Right lobe of liver (tissue), 6 donors: Measurements from ENCODE around the gene MYNN. TPM values are rescaled to one million over a fixed set of nuclear protein-coding genes. Genes with fewer than 3 reads are reported as not detected.

Source experiments
- ATAC-seq, 4 donors: fragments of 200-7000 bp; cut with Tn5 transposase; one replicate each; pipeline ENCODE4 v1.9.1; 2020; ENCODE audit warnings: mild to moderate bottlenecking in 4 of 4, moderate library complexity in 4 of 4
- DNase-seq, 3 donors: peaks; one replicate each; pipeline ENCODE4 v3.0.0-alpha.2; 2020
- H3K27ac ChIP-seq, 3 donors: fragments of 200-600 bp; one replicate each; pipeline ENCODE4 v1.8.0; 2022
- H3K27me3 ChIP-seq, 2 donors: fragments of 200-600 bp; one replicate each; pipeline ENCODE4 v1.8.0; 2022
- H3K36me3 ChIP-seq, 4 donors: fragments of 200-600 bp; sonication (generic) in 1 of 4; one replicate each; pipeline versions ENCODE4 v1.5.1 to v1.8.0; 2017 to 2022; ENCODE audit warnings: control low read depth in 1 of 4
- H3K4me1 ChIP-seq, 4 donors: fragments of 200-600 bp; sonication (generic) in 1 of 4; one replicate each; pipeline versions ENCODE4 v1.5.1 to v1.8.0; 2017 to 2022; ENCODE audit warnings: control low read depth in 1 of 4
- H3K4me3 ChIP-seq, 3 donors: fragments of 200-600 bp; one replicate each; pipeline ENCODE4 v1.8.0; 2022
- H3K9me3 ChIP-seq, 4 donors: fragments of 200-600 bp; sonication (generic) in 1 of 4; one replicate each; pipeline versions ENCODE4 v1.5.1 to v1.8.0; 2017 to 2022; ENCODE audit warnings: control low read depth in 1 of 4
- CTCF ChIP-seq, 4 donors: fragments of 200-600 bp in 3 of 4; fragments of 450-650 bp in 1 of 4; IDR thresholded peaks; one replicate each; pipeline versions ENCODE4 v1.5.1 to v1.8.0; 2016 to 2022; ENCODE audit warnings: antibody characterized with exemption in 4 of 4, mild to moderate bottlenecking in 2 of 4
- POLR2A ChIP-seq: fragments of 450-650 bp; IDR thresholded peaks from one replicate; pipeline ENCODE4 v1.6.1; 2017; ENCODE audit warnings: antibody characterized with exemption, mild to moderate bottlenecking
- WGBS: methylation state at CpG from one replicate; pipeline ENCODE4 v1.1.6; 2018; ENCODE audit warnings: low coverage, low lambda C conversion rate; ENCODE audit not compliant: insufficient coverage; ENCODE audit errors: missing lambda C conversion rate; 5-methylcytosine and 5-hydroxymethylcytosine counted together
- intact Hi-C, 2 donors: fragments of 100-400 bp; cut with DNase I; formaldehyde crosslinking; loops; one replicate each; pipeline versions ENCODE4 v1.11.2 to v1.14.1; 2022
- total RNA-seq, 6 experiments: library from RNA; depleted of rRNA in 2 of 6; stranded (reverse); fragments of >200 nt in 2 of 6; fragmentation: NEBNext Ultra II Directional in 3 of 6; extraction: Animal tissue kit (Norgen Biotek cat#: 25700) in 3 of 6; gene quantifications; one replicate each; pipeline versions ENCODE4 v1.1.0 to v1.2.4, GENCODE V29; 2016 to 2023
- donor health status: DM: no; HTN: yes; CAD: no.
- donor health status: DM: no; HTN: no; CAD: no.
- donor health status: DM: no; HTN: no; CAD: no.
- donor health status: DM: no; HTN: yes; CAD: no.
- donor health status: DM: no; HTN: yes; CAD: no.

The MYNN gene
- total RNA-seq, 6 experiments from 2014 or later = 5.6 to 6.7 (median 5.9) TPM

GRCh38 chr3:169825316-169825715 lies 52.1 kb downstream of the MYNN start:
- Histone ChIP-seq H3K36me3 (no peaks in the 10 kb centered on the region), H3K27ac (no peak overlapping the region), H3K9me3 (no peaks in the 10 kb centered on the region), H3K27me3 (no peaks in the 10 kb centered on the region), H3K4me3 (no peak overlapping the region), H3K4me1 (no peaks in the 10 kb centered on the region)
- no peak for ATAC-seq
- WGBS = 65% methylated on average over 2 of the region's 3 CpGs
- no peak for DNase-seq
- intact Hi-C loops = no loop called here
- TF ChIP-seq POLR2A (no peak), CTCF (IDR thresholded peaks at IDR 0.05) (no peak)

GRCh38 chr3:169827712-169828111 lies 54.5 kb downstream of the MYNN start:
- WGBS = 35% methylated on average over 3 of the region's 4 CpGs
- DNase-seq (no peak), ATAC-seq (no peak)
- Histone ChIP-seq H3K9me3 (no peaks in the 10 kb centered on the region), H3K27me3 (no peaks in the 10 kb centered on the region), H3K4me3 (no peak overlapping the region), H3K27ac (no peak overlapping the region), H3K4me1 (no peaks in the 10 kb centered on the region), H3K36me3 (no peaks in the 10 kb centered on the region)
- no peak for TF ChIP-seq CTCF (IDR thresholded peaks at IDR 0.05)
- no peak for TF ChIP-seq POLR2A
- intact Hi-C loops = no loop called here

- ATAC-seq (no peak), DNase-seq (no peak)
- intact Hi-C loops = no loop called here
- no peaks in the 10 kb centered on the region for H3K9me3 ChIP-seq
- TF ChIP-seq POLR2A (no peak), CTCF (IDR thresholded peaks at IDR 0.05) (no peak)
- H3K27me3 ChIP-seq = no peaks in the 10 kb centered on the region
- H3K4me3 ChIP-seq = no peak overlapping the region
- no peak overlapping the region for H3K27ac ChIP-seq
- no peaks in the 10 kb centered on the region for H3K36me3 ChIP-seq
- H3K4me1 ChIP-seq = no peaks in the 10 kb centered on the region
- WGBS = 78% methylated on average over 1 of the region's 1 CpG
These were observed 62.3 kb downstream of the MYNN start for GRCh38 chr3:169835533-169835932.

- Histone ChIP-seq H3K36me3 (no peaks in the 10 kb centered on the region), H3K27me3 (no peaks in the 10 kb centered on the region), H3K4me1 (no peaks in the 10 kb centered on the region), H3K4me3 (no peak overlapping the region), H3K9me3 (no peaks in the 10 kb centered on the region), H3K27ac (no peak overlapping the region)
- WGBS = 76% methylated on average over 4 of the region's 5 CpGs
- no peak for ATAC-seq
- DNase-seq = no peak
- intact Hi-C loops = no loop called here
- TF ChIP-seq CTCF (IDR thresholded peaks at IDR 0.05) = no peak
- TF ChIP-seq POLR2A = no peak
These were observed 63.1 kb downstream of the MYNN start for GRCh38 chr3:169836078-169836941.
